PC-3 (cell line): ENCODE results near the gene TM4SF18.

Source experiments
- CTCF ChIP-seq: fragments of 300-600 bp; sonication (generic); conservative IDR thresholded peaks from 2 replicates; pipeline ENCODE4 v1.5.1; 2017; ENCODE audit warnings: antibody characterized with exemption, low read depth, mild to moderate bottlenecking, low read length
- EZH2 ChIP-seq: fragments of 300-600 bp; sonication (generic); IDR thresholded peaks from one replicate; pipeline ENCODE4 v1.6.1; 2017; ENCODE audit warnings: antibody characterized with exemption, mild to moderate bottlenecking, low read length; ENCODE audit not compliant: unreplicated experiment

- no peak for TF ChIP-seq EZH2
- TF ChIP-seq CTCF = no peak
Observed at GRCh38 chr3:149313542-149313941, 19.9 kb downstream of the TM4SF18 start.
